ENCODE results near the gene MSH3.

The MSH3 gene

GRCh38 chr5:80864706-80865435 is 210.4 kb downstream of the MSH3 start:
- in situ Hi-C loops (cut with HindIII; ENCODE audit: low sequenced_read_pairs), result no loop called here
- no peak for DNase-seq (ENCODE audit: low read depth, low spot score)
- H3K4me3 ChIP-seq (ENCODE audit: low read depth, low read length), result no peak overlapping the region
- TF ChIP-seq CTCF (IDR thresholded peaks at IDR 0.05; ENCODE audit: low read depth, low read length), result no peak

- TF ChIP-seq CTCF (IDR thresholded peaks at IDR 0.05; ENCODE audit: low read depth, low read length), result no peak
- in situ Hi-C loops (cut with HindIII; ENCODE audit: low sequenced_read_pairs), result no loop called here
- H3K4me3 ChIP-seq (ENCODE audit: low read depth, low read length), result no peak overlapping the region
- no peak for DNase-seq (ENCODE audit: low read depth, low spot score)
Measured at GRCh38 chr5:80865551-80865950, 211.1 kb downstream of the MSH3 start.

- no peak overlapping the region for H3K4me3 ChIP-seq (ENCODE audit: low read depth, low read length)
- in situ Hi-C loops (cut with HindIII; ENCODE audit: low sequenced_read_pairs), result no loop called here
- TF ChIP-seq CTCF (IDR thresholded peaks at IDR 0.05; ENCODE audit: low read depth, low read length), result no peak
- no peak for DNase-seq (ENCODE audit: low read depth, low spot score)
Measured at GRCh38 chr5:80866371-80866770, 211.9 kb downstream of the MSH3 start.

GRCh38 chr5:80867233-80867632 is 212.8 kb downstream of the MSH3 start:
- H3K4me3 ChIP-seq (ENCODE audit: low read depth, low read length), result no peak overlapping the region
- TF ChIP-seq CTCF (IDR thresholded peaks at IDR 0.05; ENCODE audit: low read depth, low read length), result no peak
- no peak for DNase-seq (ENCODE audit: low read depth, low spot score)
- in situ Hi-C loops (cut with HindIII; ENCODE audit: low sequenced_read_pairs), result no loop called here

- no peak for TF ChIP-seq CTCF (IDR thresholded peaks at IDR 0.05; ENCODE audit: low read depth, low read length)
Measured at GRCh38 chr5:80870442-80870841, 216.0 kb downstream of the MSH3 start.

GRCh38 chr5:80871541-80871961 is 217.1 kb downstream of the MSH3 start:
- no peak for TF ChIP-seq CTCF (IDR thresholded peaks at IDR 0.05; ENCODE audit: low read depth, low read length)
- no peak overlapping the region for H3K4me3 ChIP-seq (ENCODE audit: low read depth, low read length)
- in situ Hi-C loops (cut with HindIII; ENCODE audit: low sequenced_read_pairs), result no loop called here
- DNase-seq (ENCODE audit: low read depth, low spot score), result peak; percentile 34

More at GRCh38 chr5:80870442-80870841, 216.0 kb downstream of the MSH3 start:
- in situ Hi-C loops (cut with HindIII; ENCODE audit: low sequenced_read_pairs), result no loop called here
- no peak overlapping the region for H3K4me3 ChIP-seq (ENCODE audit: low read depth, low read length)
- no peak for DNase-seq (ENCODE audit: low read depth, low spot score)
